Tibial nerve (tissue), 3 donors: Measurements from ENCODE around the gene CCDC88A.
"Not testable (repeated sequence)": the region's sequence is repeated elsewhere in the genome, so short reads cannot be mapped to it uniquely, and the experiment has no call there.

ENCODE experiments used
- CTCF ChIP-seq, 5 experiments: fragments of 200-600 bp in 3 of 5; fragments of 450-650 bp in 2 of 5; sonication (generic) in 3 of 5; IDR thresholded peaks; one replicate each; pipeline ENCODE4 v1.5.1; 2016 to 2019; ENCODE audit warnings: antibody characterized with exemption in 5 of 5, mild to moderate bottlenecking in 3 of 5, moderate library complexity in 2 of 5
- POLR2A ChIP-seq, 2 donors: fragments of 450-650 bp; IDR thresholded peaks; one replicate each; pipeline ENCODE4 v1.6.1; 2017; ENCODE audit warnings: antibody characterized with exemption in 2 of 2, mild to moderate bottlenecking in 2 of 2, moderate library complexity in 2 of 2

GRCh38 chr2:55385516-55385915, 34.1 kb downstream of the CCDC88A start:
- TF ChIP-seq POLR2A, CTCF (IDR thresholded peaks at IDR 0.05): not testable (repeated sequence)
